GM18505 (cell line): Measurements from ENCODE around the gene PRR14.

ENCODE experiments used
- ATAC-seq: cut with Tn5 transposase; IDR thresholded peaks from one replicate; pipeline ENCODE4 v1.9.1; 2021; ENCODE audit not compliant: unreplicated experiment
- POLR2A ChIP-seq: IDR thresholded peaks from 4 replicates; pipeline ENCODE4 v1.6.1; 2011; ENCODE audit warnings: borderline replicate concordance; ENCODE audit not compliant: insufficient read depth, insufficient read length; ENCODE audit errors: extremely low read depth

Gene PRR14

GRCh38 chr16:30644334-30644830 lies 6.4 kb upstream of the PRR14 start:
- no peak for ATAC-seq
- TF ChIP-seq POLR2A: no peak

- no peak for ATAC-seq
- no peak for TF ChIP-seq POLR2A
Observed at GRCh38 chr16:30645727-30646126, 5.0 kb upstream of the PRR14 start.

DNA sequence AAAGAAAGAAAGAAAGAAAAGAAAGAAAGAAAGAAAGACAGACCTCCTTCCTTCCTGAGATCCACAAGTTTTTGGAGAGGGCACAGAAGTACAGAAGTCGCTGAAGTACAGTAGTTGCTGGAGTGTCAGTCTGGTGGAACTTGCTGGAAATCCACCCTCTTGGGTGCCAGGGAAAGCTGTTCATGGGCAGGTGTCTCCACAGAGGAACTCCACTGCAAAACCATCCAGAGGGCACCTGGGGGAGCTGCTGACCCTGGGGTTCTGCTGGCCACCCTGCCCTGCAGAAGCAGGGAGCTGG lies 3.5 kb upstream of the PRR14 start:
- ATAC-seq: no peak
- no peak for TF ChIP-seq POLR2A

DNA sequence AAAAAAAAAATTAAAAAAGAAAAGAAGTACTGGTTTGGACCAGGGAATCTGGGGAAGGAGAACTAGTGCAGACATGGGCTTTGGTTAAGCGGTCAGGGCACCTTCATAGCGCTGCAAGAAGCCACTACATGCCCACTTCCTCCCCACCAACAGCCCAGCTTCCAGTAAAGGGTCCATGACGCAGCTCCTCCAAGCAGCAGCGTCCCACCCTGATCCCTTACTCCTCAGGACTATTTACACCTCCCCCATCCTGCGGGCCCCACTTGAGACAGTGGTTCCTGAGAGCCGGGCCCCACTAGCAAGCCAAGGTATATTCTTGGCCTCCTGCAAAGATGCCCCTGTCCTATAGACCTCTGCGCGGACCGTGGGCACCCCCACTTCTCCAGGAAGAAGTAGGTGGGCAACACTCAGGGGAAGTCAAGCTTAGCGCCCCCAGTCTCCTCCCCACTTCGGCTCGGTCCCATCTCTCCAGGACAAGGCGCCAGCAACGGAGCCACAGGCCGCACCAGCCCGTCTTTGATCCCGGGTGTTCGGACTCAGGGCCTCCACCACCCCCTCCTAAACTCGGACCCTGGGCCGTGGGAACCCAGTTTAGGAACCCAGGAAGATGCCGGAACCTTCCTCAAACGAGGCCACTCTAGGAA lies 913 bp upstream of the PRR14 start:
- ATAC-seq: peak; percentile 4
- no peak for TF ChIP-seq POLR2A

- peak; percentile 50 for ATAC-seq
- TF ChIP-seq POLR2A: peak; percentile 53
Observed at GRCh38 chr16:30651124-30652004, 604 bp downstream of the PRR14 start.

DNA sequence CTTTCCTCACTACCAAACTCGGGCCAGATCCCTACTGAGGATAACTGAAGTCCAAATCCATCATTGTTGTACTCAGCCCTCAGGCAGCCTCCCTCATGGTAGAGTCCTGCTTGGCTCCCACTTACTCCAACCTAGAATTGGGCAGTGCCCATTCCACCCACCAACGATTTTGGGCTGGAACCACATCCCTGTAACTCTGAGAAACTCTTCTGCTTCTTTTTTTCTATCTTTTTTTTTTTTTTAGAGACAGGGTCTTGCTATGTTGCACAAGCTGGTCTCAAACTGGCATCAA lies 1.2 kb downstream of the PRR14 start:
- TF ChIP-seq POLR2A: no peak
- ATAC-seq: no peak

DNA sequence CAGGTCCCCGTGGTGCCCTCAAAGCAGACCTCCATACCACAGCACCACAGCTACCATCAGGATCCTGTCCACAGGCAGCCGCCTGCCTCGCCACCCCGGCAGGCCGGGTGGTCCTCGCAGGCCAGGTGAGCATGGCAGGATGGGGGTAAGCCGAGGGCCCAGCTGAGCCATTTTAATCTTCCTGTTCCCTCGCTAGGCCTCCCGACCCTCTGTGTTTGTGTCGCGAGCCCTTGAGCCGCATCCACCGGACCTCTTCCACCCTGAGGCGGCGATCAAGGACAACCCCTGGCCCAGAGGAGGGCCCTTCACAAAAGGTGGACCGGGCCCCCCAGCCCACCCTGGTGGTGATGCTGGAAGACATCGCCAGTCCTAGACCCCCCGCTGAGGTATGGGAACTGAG lies 2.0 kb downstream of the PRR14 start:
- no peak for ATAC-seq
- no peak for TF ChIP-seq POLR2A

- ATAC-seq: no peak
- TF ChIP-seq POLR2A: no peak
Observed at GRCh38 chr16:30654856-30655255, 4.1 kb downstream of the PRR14 start.

DNA sequence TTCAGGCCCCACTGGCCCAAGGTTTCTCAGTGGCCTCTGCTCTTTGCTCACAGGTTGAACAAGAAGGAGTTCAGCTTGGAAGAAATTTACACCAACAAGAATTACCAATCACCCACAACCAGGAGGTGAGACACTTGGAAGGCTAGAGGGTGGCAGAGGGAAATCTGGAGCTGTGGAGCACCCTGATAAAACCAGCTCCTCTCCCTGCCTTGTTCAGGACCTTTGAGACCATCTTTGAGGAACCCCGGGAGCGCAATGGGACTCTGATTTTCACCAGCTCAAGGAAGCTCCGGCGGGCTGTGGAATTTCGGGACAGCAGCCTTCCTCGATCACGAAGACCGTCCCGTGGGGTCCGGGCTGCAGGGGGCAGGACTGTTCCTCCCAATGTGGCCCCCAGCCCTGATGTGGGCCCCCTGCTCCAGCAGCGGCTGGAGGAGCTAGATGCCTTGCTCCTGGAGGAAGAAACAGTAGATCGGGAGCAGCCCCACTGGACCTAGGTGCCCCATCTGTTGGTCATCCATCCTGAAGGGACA lies 5.1 kb downstream of the PRR14 start:
- ATAC-seq: no peak
- TF ChIP-seq POLR2A: no peak

- ATAC-seq: no peak
- TF ChIP-seq POLR2A: no peak
Observed at GRCh38 chr16:30656388-30656787, 5.6 kb downstream of the PRR14 start.

DNA sequence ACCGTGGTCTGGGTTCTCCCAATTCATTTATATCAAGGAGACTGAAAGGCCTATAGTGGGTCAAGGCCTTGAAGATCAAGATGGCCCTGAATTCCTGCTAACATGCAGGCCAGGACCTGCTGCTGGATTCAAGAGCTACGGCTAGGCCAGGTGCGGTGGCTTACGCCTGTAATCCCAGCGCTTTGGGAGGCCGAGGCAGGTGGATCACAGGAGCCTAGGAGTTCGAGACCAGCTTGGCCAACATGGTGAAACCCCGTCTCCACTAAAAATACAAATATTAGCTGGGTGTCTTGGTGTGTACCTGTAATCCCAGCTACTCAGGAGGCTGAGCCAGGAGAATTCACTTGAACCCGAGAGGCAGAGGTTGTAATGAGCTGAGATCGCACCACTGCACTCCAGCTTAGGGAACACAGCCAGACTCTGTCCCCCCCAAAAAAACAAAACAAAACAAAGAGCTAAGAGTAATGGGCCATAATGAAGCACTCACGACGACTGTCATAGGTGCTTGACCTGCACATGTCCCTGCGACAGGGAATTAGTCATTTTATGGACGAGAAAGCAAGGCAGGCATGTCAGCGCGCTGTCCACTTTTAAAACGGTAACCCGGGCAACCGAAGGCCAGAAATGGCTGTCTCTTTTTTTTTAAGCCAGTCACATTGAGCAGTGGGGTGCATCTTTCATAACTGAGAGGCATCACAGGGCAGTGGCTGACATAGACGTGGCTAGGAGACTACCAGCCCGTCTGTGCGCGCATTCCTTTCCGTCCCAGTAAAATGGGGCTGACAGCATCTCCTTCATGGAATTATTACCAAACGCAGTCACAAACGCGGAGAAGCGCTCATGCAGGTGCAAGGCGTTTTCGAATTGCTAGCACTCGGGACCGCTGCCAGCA lies 6.5 kb downstream of the PRR14 start:
- no peak for ATAC-seq
- TF ChIP-seq POLR2A: no peak

GRCh38 chr16:30657866-30658730 lies 7.3 kb downstream of the PRR14 start, which contains the start of gene FBRS:
TSS of gene FBRS (plus strand) at chr16:30658431. CDS start at chr16:30659519, 1,088 bp downstream.
- peak; percentile 77 for TF ChIP-seq POLR2A
- ATAC-seq: peak; percentile 62
